Liver (tissue), 3 donors: Measurements from ENCODE around the gene DARS1.

Experiments
- EGR1 ChIP-seq, 2 donors: IDR thresholded peaks; 2 replicates each; pipeline ENCODE4 v1.6.1; 2016 to 2018; ENCODE audit warnings: antibody characterized with exemption in 2 of 2, low read depth in 2 of 2
- GABPA ChIP-seq, 2 donors: IDR thresholded peaks in 1 of 2; conservative IDR thresholded peaks in 1 of 2; 2 replicates each; pipeline ENCODE4 v1.6.1; 2016; ENCODE audit warnings: antibody characterized with exemption in 2 of 2, mild to moderate bottlenecking in 1 of 2, moderate library complexity in 1 of 2
- SP1 ChIP-seq: IDR thresholded peaks from 2 replicates; pipeline ENCODE4 v1.6.1; 2018; ENCODE audit warnings: antibody characterized with exemption, mild to moderate bottlenecking
- TF ChIP-seq, protein P1 (sequence below): fragments of 150-350 bp; IDR thresholded peaks from 2 replicates; pipeline ENCODE4 v1.5.1; 2017; ENCODE audit warnings: improper control_type of control experiment, low read depth, low read length; ENCODE audit not compliant: missing input control
- TF ChIP-seq, protein P2 (sequence below): IDR thresholded peaks from 2 replicates; pipeline ENCODE4 v1.6.1; 2016; ENCODE audit warnings: antibody characterized with exemption
- TF ChIP-seq, protein P3 (sequence below): IDR thresholded peaks from 2 replicates; pipeline ENCODE4 v1.6.1; 2016; ENCODE audit warnings: antibody characterized with exemption, mild to moderate bottlenecking
- TF ChIP-seq, protein P4 (sequence below): IDR thresholded peaks from 2 replicates; pipeline ENCODE4 v1.6.1; 2016; ENCODE audit warnings: antibody characterized with exemption
- donor health status: healthy.
- donor health status: healthy.

DNA sequence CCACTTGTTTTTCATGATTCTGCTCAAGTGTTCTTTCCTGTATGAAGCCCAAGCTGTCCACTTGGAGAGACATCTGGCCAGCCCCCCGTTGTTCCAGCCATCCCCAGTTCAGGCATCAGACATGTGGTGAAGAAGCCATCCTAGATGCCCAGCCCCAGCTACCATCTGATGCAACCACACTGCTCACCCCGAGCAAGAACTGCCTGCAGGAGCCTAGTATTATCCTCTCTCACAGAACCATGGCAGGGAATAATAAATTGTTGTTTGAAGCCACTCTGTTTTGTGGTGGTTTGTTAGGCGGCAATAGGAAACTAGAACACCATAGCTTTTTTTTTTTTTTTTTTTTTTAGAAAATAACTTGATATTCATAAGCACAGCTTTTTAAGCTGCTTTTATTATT is 19.5 kb upstream of the DARS1 start:
- TF ChIP-seq SP1 (no peak), EGR1 (IDR thresholded peaks at IDR 0.05; ENCODE audit: low read depth in 2 of 2) (no peak), GABPA (IDR thresholded peaks at IDR 0.05 in 1 of 2, conservative IDR thresholded peaks at IDR 0.05 in 1 of 2) (no peak)
- TF ChIP-seq, protein P1, sequence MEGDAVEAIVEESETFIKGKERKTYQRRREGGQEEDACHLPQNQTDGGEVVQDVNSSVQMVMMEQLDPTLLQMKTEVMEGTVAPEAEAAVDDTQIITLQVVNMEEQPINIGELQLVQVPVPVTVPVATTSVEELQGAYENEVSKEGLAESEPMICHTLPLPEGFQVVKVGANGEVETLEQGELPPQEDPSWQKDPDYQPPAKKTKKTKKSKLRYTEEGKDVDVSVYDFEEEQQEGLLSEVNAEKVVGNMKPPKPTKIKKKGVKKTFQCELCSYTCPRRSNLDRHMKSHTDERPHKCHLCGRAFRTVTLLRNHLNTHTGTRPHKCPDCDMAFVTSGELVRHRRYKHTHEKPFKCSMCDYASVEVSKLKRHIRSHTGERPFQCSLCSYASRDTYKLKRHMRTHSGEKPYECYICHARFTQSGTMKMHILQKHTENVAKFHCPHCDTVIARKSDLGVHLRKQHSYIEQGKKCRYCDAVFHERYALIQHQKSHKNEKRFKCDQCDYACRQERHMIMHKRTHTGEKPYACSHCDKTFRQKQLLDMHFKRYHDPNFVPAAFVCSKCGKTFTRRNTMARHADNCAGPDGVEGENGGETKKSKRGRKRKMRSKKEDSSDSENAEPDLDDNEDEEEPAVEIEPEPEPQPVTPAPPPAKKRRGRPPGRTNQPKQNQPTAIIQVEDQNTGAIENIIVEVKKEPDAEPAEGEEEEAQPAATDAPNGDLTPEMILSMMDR = no peak
- TF ChIP-seq, protein P2, sequence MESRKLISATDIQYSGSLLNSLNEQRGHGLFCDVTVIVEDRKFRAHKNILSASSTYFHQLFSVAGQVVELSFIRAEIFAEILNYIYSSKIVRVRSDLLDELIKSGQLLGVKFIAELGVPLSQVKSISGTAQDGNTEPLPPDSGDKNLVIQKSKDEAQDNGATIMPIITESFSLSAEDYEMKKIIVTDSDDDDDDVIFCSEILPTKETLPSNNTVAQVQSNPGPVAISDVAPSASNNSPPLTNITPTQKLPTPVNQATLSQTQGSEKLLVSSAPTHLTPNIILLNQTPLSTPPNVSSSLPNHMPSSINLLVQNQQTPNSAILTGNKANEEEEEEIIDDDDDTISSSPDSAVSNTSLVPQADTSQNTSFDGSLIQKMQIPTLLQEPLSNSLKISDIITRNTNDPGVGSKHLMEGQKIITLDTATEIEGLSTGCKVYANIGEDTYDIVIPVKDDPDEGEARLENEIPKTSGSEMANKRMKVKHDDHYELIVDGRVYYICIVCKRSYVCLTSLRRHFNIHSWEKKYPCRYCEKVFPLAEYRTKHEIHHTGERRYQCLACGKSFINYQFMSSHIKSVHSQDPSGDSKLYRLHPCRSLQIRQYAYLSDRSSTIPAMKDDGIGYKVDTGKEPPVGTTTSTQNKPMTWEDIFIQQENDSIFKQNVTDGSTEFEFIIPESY = no peak
- TF ChIP-seq, protein P3, sequence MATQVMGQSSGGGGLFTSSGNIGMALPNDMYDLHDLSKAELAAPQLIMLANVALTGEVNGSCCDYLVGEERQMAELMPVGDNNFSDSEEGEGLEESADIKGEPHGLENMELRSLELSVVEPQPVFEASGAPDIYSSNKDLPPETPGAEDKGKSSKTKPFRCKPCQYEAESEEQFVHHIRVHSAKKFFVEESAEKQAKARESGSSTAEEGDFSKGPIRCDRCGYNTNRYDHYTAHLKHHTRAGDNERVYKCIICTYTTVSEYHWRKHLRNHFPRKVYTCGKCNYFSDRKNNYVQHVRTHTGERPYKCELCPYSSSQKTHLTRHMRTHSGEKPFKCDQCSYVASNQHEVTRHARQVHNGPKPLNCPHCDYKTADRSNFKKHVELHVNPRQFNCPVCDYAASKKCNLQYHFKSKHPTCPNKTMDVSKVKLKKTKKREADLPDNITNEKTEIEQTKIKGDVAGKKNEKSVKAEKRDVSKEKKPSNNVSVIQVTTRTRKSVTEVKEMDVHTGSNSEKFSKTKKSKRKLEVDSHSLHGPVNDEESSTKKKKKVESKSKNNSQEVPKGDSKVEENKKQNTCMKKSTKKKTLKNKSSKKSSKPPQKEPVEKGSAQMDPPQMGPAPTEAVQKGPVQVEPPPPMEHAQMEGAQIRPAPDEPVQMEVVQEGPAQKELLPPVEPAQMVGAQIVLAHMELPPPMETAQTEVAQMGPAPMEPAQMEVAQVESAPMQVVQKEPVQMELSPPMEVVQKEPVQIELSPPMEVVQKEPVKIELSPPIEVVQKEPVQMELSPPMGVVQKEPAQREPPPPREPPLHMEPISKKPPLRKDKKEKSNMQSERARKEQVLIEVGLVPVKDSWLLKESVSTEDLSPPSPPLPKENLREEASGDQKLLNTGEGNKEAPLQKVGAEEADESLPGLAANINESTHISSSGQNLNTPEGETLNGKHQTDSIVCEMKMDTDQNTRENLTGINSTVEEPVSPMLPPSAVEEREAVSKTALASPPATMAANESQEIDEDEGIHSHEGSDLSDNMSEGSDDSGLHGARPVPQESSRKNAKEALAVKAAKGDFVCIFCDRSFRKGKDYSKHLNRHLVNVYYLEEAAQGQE = no peak
- TF ChIP-seq, protein P4, sequence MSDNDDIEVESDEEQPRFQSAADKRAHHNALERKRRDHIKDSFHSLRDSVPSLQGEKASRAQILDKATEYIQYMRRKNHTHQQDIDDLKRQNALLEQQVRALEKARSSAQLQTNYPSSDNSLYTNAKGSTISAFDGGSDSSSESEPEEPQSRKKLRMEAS = no peak
